ENCODE measurements around the gene ABCA7. TPM values are rescaled to one million over a fixed set of nuclear protein-coding genes. Genes with fewer than 3 reads are reported as not detected.

The ABCA7 gene
- total and polyA plus RNA-seq, 7 experiments from 2014 or later, result 6.6 to 323 (median 126) TPM

- DNase-seq, result no peak
- H3K9me3 Mint-ChIP-seq, result no peaks in the 10 kb centered on the region
- Histone ChIP-seq H3K4me1 (ENCODE audit: control insufficient read depth in 2 of 2, insufficient read depth in 2 of 2, low read length in 2 of 2) (peaks cover 12 to 13% of the 10 kb centered on the region in 2 donors), H3K27me3 (ENCODE audit: control insufficient read depth in 2 of 2, insufficient read depth in 2 of 2, low read length in 2 of 2) (no peaks in the 10 kb centered on the region), H3K9me3 (ENCODE audit: control insufficient read depth in 2 of 3, low read length in 3 of 3) (no peaks in the 10 kb centered on the region), H3K27ac (ENCODE audit: low read depth, low read length) (no peak overlapping the region), H3K36me3 (ENCODE audit: control insufficient read depth in 2 of 3, insufficient read depth in 3 of 3, low read length in 3 of 3) (peaks cover 0 to 71% (median 0%) of the 10 kb centered on the region in 3 experiments), H3K4me3 (ENCODE audit: low read length) (no peak overlapping the region)
- H3K4me1 Mint-ChIP-seq, result peaks cover 6 to 10% (median 7%) of the 10 kb centered on the region in 7 donors
- intact Hi-C loops (cut with micrococcal nuclease), result no loop called here
- no peak overlapping the region for H3K4me3 Mint-ChIP-seq
- H3K27ac Mint-ChIP-seq, result no peak overlapping the region
- ChIA-PET POLR2A (no interaction called here), CTCF (no interaction called here)
- ATAC-seq, result no peak
- peaks cover 0 to 9% (median 0%) of the 10 kb centered on the region in 5 donors for H3K27me3 Mint-ChIP-seq
- peaks cover 0 to 6% (median 0%) of the 10 kb centered on the region in 5 donors for H3K36me3 Mint-ChIP-seq
These were observed 47.8 kb upstream of the ABCA7 start for GRCh38 chr19:991932-992669.

GRCh38 chr19:992670-993055, 47.2 kb upstream of the ABCA7 start:
- ATAC-seq, result no peak
- peaks cover 0 to 66% (median 0%) of the 10 kb centered on the region in 3 experiments for H3K36me3 ChIP-seq (ENCODE audit: control insufficient read depth in 2 of 3, insufficient read depth in 3 of 3, low read length in 3 of 3)
- H3K4me3 ChIP-seq (ENCODE audit: low read length), result no peak overlapping the region
- peaks cover 14 to 18% of the 10 kb centered on the region in 2 donors for H3K4me1 ChIP-seq (ENCODE audit: control insufficient read depth in 2 of 2, insufficient read depth in 2 of 2, low read length in 2 of 2)
- ChIA-PET CTCF (no interaction called here), POLR2A (no interaction called here)
- Mint-ChIP-seq H3K36me3 (peaks cover 0 to 6% (median 0%) of the 10 kb centered on the region in 5 donors), H3K27me3 (peaks cover 0 to 13% (median 0%) of the 10 kb centered on the region in 5 donors), H3K4me1 (peaks cover 6 to 10% (median 7%) of the 10 kb centered on the region in 7 donors), H3K27ac (peak overlapping the region in 1 of 9 donors; percentile 67), H3K9me3 (no peaks in the 10 kb centered on the region), H3K4me3 (no peak overlapping the region)
- intact Hi-C loops (cut with micrococcal nuclease), result no loop called here
- H3K27ac ChIP-seq (ENCODE audit: low read depth, low read length), result no peak overlapping the region
- no peaks in the 10 kb centered on the region for H3K9me3 ChIP-seq (ENCODE audit: control insufficient read depth in 2 of 3, low read length in 3 of 3)
- DNase-seq, result no peak
- H3K27me3 ChIP-seq (ENCODE audit: control insufficient read depth in 2 of 2, insufficient read depth in 2 of 2, low read length in 2 of 2), result no peaks in the 10 kb centered on the region

- ATAC-seq (no peak), DNase-seq (no peak)
- Histone ChIP-seq H3K4me1 (ENCODE audit: control insufficient read depth in 2 of 2, insufficient read depth in 2 of 2, low read length in 2 of 2) (peaks cover 14 to 18% of the 10 kb centered on the region in 2 donors), H3K27ac (ENCODE audit: low read depth, low read length) (no peak overlapping the region), H3K27me3 (ENCODE audit: control insufficient read depth in 2 of 2, insufficient read depth in 2 of 2, low read length in 2 of 2) (no peaks in the 10 kb centered on the region), H3K4me3 (ENCODE audit: low read length) (no peak overlapping the region), H3K36me3 (ENCODE audit: control insufficient read depth in 2 of 3, insufficient read depth in 3 of 3, low read length in 3 of 3) (peaks cover 0 to 58% (median 0%) of the 10 kb centered on the region in 3 experiments), H3K9me3 (ENCODE audit: control insufficient read depth in 2 of 3, low read length in 3 of 3) (no peaks in the 10 kb centered on the region)
- peak overlapping the region in 2 of 9 donors; percentile 52 to 54 for H3K27ac Mint-ChIP-seq
- peaks cover 0 to 5% (median 0%) of the 10 kb centered on the region in 5 donors for H3K36me3 Mint-ChIP-seq
- POLR2A ChIA-PET, result no interaction called here
- CTCF ChIA-PET, result no interaction called here
- intact Hi-C loops (cut with micrococcal nuclease), result no loop called here
- H3K27me3 Mint-ChIP-seq, result peaks cover 0 to 20% (median 5%) of the 10 kb centered on the region in 5 donors
- H3K9me3 Mint-ChIP-seq, result no peaks in the 10 kb centered on the region
- peaks cover 6 to 8% (median 7%) of the 10 kb centered on the region in 7 donors for H3K4me1 Mint-ChIP-seq
- peak overlapping the region in 1 of 10 donors; percentile 58 for H3K4me3 Mint-ChIP-seq
These were observed 46.5 kb upstream of the ABCA7 start for GRCh38 chr19:993361-993830.

GRCh38 chr19:993831-994393, 46.0 kb upstream of the ABCA7 start:
- ATAC-seq (no peak), DNase-seq (no peak)
- ChIA-PET CTCF (no interaction called here), POLR2A (no interaction called here)
- Histone ChIP-seq H3K36me3 (ENCODE audit: control insufficient read depth in 2 of 3, insufficient read depth in 3 of 3, low read length in 3 of 3) (peaks cover 0 to 53% (median 0%) of the 10 kb centered on the region in 3 experiments), H3K4me1 (ENCODE audit: control insufficient read depth in 2 of 2, insufficient read depth in 2 of 2, low read length in 2 of 2) (peaks cover 14 to 18% of the 10 kb centered on the region in 2 donors), H3K27me3 (ENCODE audit: control insufficient read depth in 2 of 2, insufficient read depth in 2 of 2, low read length in 2 of 2) (no peaks in the 10 kb centered on the region), H3K9me3 (ENCODE audit: control insufficient read depth in 2 of 3, low read length in 3 of 3) (no peaks in the 10 kb centered on the region), H3K27ac (ENCODE audit: low read depth, low read length) (no peak overlapping the region), H3K4me3 (ENCODE audit: low read length) (no peak overlapping the region)
- Mint-ChIP-seq H3K4me3 (no peak overlapping the region), H3K36me3 (peaks cover 0 to 5% (median under 1%) of the 10 kb centered on the region in 5 donors), H3K4me1 (peaks cover 6 to 8% (median 7%) of the 10 kb centered on the region in 7 donors), H3K9me3 (no peaks in the 10 kb centered on the region), H3K27me3 (peaks cover 1 to 23% (median 8%) of the 10 kb centered on the region in 5 donors), H3K27ac (no peak overlapping the region)
- intact Hi-C loops (cut with micrococcal nuclease), result no loop called here

- intact Hi-C loops (cut with micrococcal nuclease), result no loop called here
- ChIA-PET POLR2A (no interaction called here), CTCF (no interaction called here)
These were observed 45.4 kb upstream of the ABCA7 start for GRCh38 chr19:994516-994915.

GRCh38 chr19:995051-995827, 44.7 kb upstream of the ABCA7 start:
- peak overlapping the region in 2 of 9 donors; percentile 43 to 54 for H3K27ac Mint-ChIP-seq
- CTCF ChIA-PET, result no interaction called here
- H3K4me1 Mint-ChIP-seq, result peaks cover 6 to 13% (median 7%) of the 10 kb centered on the region in 7 donors
- peaks cover 7 to 33% (median 14%) of the 10 kb centered on the region in 5 donors for H3K27me3 Mint-ChIP-seq
- DNase-seq (no peak), ATAC-seq (no peak)
- H3K27ac ChIP-seq (ENCODE audit: low read depth, low read length), result peak overlapping the region; percentile 38
- no peak overlapping the region for H3K4me3 ChIP-seq (ENCODE audit: low read length)
- intact Hi-C loops (cut with micrococcal nuclease), result loop anchor here in 1 of 2 donors (5.0 kb wide), 1 partner anchor 223 kb away; no protein-coding TSS in a partner anchor
- peaks cover 0 to 5% (median 4%) of the 10 kb centered on the region in 5 donors for H3K36me3 Mint-ChIP-seq
- peaks cover 0 to 40% (median 0%) of the 10 kb centered on the region in 3 experiments for H3K36me3 ChIP-seq (ENCODE audit: control insufficient read depth in 2 of 3, insufficient read depth in 3 of 3, low read length in 3 of 3)
- peaks cover 14 to 18% of the 10 kb centered on the region in 2 donors for H3K4me1 ChIP-seq (ENCODE audit: control insufficient read depth in 2 of 2, insufficient read depth in 2 of 2, low read length in 2 of 2)
- peaks cover 0 to 5% (median 0%) of the 10 kb centered on the region in 11 donors for H3K9me3 Mint-ChIP-seq
- POLR2A ChIA-PET, result interaction anchor here (0.9 to 1.3 kb wide), 4 partner anchors 10 to 93 kb away, joined by 3 to 5 read pairs (median 4); partner anchors contain the start of gene WDR18
- H3K27me3 ChIP-seq (ENCODE audit: control insufficient read depth in 2 of 2, insufficient read depth in 2 of 2, low read length in 2 of 2), result no peaks in the 10 kb centered on the region
- H3K9me3 ChIP-seq (ENCODE audit: control insufficient read depth in 2 of 3, low read length in 3 of 3), result no peaks in the 10 kb centered on the region
- no peak overlapping the region for H3K4me3 Mint-ChIP-seq

More at GRCh38 chr19:994516-994915, 45.4 kb upstream of the ABCA7 start:
- Mint-ChIP-seq H3K36me3 (peaks cover 0 to 5% (median 4%) of the 10 kb centered on the region in 5 donors), H3K4me1 (peaks cover 6 to 13% (median 7%) of the 10 kb centered on the region in 7 donors), H3K9me3 (peaks cover 0 to 5% (median 0%) of the 10 kb centered on the region in 11 donors), H3K27me3 (peaks cover 7 to 29% (median 14%) of the 10 kb centered on the region in 5 donors), H3K4me3 (no peak overlapping the region), H3K27ac (peak overlapping the region in 1 of 9 donors; percentile 56)
- ATAC-seq (no peak), DNase-seq (no peak)
- Histone ChIP-seq H3K9me3 (ENCODE audit: control insufficient read depth in 2 of 3, low read length in 3 of 3) (no peaks in the 10 kb centered on the region), H3K4me1 (ENCODE audit: control insufficient read depth in 2 of 2, insufficient read depth in 2 of 2, low read length in 2 of 2) (peaks cover 14 to 18% of the 10 kb centered on the region in 2 donors), H3K27ac (ENCODE audit: low read depth, low read length) (no peak overlapping the region), H3K27me3 (ENCODE audit: control insufficient read depth in 2 of 2, insufficient read depth in 2 of 2, low read length in 2 of 2) (no peaks in the 10 kb centered on the region), H3K4me3 (ENCODE audit: low read length) (no peak overlapping the region), H3K36me3 (ENCODE audit: control insufficient read depth in 2 of 3, insufficient read depth in 3 of 3, low read length in 3 of 3) (peaks cover 0 to 47% (median 0%) of the 10 kb centered on the region in 3 experiments)
